Stimulated activated CD8-positive, alpha-beta memory T cell treated with anti-CD3 and anti-CD28 coated beads, Interleukin-7, amount 100 ng/mL, for 1 hour (primary cell): Measurements from ENCODE around the gene ATG4C.

ENCODE experiments used
- DNase-seq, 2 donors: peaks; one replicate each; pipeline ENCODE4 v3.0.0-alpha.2; 2020; ENCODE audit warnings: low read depth in 2 of 2

ATG4C gene

DNA sequence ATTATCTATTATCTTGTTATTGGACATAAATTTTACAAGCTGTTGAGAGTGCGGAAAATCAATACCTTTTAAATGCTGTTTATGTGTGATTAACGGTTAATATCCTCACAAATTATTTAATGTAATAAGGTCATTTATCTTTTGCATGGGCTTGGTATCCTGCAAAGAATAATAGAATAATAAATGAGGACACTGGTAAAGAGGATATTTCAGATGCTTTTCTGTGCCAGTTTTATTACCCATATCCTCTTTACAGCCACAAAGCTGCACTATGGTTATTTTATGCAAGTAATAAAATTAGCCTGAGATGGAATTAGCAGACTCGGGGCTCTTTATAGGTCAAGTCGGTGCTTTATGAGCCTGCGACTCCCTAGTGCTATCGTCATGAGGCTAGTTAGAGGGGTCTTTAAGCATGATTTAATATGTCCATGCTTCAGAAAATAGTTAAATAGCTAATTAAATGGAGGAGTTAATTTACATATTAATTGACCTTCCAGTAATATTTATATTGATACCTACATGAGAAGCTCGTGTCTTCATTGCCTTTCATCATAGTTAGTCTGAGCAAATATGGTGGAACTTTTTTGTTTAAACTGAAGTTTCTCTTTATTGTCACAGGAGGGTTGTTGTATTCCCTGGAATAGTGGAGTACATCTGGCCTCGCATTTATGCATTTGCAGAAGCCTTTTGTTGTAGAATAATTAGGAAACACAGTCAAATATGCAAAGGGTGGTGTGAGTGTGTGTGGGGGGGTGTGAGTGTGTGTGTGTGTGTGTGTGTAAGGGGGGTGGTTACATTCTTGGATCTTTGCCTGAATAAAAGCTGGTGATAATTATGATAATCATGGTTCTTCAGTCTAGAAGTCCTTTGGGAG lies 120.3 kb downstream of the ATG4C start:
- no peak for DNase-seq

DNA sequence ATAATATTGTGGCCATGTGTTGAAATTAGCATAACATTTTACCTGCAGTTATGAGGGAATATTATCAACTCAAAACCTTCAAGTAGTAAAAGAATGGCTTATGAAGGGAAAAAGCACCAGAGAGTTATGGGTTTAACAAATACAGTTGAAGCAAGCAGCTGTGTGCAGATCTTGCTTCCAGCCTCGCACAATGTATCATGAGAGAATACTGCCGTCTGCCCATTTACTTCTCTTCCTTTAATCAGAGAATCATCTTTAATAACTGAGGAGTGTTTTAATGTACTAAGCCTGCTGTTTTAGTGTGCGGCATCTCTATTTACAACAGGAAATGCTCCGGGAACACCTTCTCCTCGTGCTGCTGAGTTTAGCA lies 120.9 kb downstream of the ATG4C start:
- DNase-seq, result no peak

DNA sequence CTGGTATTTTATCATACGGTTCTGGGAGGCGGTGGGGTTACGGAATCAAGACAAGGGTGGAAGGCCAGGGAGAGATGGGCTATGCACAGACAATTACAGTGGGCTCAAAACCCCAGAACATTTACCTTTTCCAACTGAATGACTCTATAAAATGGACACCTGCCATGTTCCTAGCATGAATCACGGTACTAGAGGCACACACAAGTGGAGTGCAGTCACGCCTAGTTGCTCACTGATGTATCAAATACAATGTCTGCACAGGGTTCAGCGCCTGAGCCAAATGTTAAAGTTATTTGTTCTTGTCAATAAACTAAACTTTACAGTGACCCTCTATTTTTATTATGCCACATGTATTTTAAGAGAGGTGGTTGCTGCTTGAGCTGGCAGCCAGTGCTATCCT lies 121.4 kb downstream of the ATG4C start:
- DNase-seq, result no peak

DNA sequence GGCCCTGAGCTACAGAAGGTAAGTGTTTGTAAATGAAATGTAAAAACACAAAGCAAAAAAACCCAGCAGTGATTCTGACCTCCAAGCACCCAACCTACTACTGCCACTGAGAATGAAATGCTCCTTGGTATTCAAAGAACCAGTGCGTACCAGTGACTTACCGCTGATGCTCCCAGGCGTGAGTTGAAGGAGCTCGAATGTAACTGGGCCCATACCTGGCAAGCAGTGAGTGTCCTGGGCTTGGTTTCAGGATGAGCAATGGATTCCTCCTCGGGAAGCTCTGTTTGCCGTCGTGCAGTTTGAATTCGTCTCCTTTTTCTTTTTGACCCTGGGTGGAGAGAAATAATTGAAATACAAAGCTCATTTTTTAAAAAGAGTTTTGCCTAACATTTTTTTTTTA lies 121.9 kb downstream of the ATG4C start:
- no peak for DNase-seq

DNA sequence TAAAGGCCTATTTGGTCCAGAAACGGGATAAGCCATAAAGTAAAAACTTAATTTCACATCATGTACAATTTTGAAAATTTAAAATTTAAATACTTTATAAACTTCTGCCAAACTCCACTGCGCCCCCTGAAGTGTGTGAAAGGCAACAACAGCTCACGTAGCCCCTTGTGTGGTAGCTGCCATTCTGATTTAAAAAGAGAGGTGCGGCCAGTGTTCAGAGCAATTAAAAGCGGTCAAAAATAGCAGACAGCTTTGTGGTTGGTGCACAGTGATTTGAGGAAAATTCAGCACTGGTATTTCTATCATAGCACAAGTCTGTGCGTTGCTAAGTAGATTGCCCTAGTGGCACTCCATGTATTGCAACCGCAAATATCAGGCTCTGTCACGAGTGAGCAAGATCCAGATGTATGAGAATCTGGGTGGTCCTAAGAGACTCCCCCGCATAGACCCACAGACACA lies 122.5 kb downstream of the ATG4C start:
- DNase-seq, result no peak

DNA sequence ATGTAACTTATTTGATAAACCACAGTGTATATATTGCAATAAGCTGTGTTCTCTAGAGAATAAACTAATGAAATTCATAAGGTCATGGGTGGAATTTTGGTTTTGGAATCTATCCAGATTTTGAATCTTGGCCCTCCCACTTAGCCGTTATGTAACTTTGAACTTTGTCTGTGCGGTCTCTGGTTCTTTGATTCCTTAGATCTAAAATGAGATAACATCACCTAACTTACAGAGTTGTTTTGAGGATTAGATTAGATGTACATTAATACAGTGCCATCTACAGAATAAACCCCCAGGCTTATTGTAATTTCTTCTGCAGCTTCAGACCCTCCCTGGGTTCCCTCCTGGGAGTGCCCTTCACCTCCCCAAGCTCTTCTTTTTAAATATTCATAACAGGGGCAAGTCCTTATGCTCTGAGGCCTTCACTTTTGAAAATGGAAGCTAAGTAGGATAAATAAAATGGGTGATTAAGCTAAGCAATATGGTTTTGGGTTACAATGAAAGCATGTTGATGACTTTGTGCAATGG lies 124.3 kb downstream of the ATG4C start:
- no peak for DNase-seq

DNA sequence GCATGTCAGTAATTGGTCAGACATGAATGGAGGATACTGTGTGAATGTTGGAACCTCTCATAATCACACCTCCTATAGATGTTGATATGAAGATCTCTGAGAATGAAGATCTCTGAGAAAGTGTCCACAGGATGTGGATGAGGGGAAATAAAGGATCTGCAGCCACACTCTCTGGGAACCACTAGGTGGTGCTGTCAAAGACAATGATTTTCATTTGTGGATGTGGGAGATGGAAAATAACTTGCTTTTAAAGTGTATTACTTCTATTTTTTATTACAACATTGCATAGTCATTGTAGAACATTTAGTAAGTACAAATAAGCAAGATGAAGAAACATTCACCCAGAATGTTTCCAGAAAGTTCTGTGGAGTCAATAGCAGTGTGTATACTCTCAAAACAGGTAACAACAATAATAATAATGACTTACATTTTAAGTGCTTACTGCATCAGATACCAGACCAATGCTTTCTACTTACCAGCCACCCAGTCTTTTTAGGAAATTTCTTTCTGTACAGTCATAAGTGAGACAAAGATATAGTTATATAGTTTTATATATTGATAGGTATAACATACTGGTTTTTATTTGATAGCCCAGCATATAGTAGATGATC lies 128.2 kb downstream of the ATG4C start:
- DNase-seq, result no peak
